Measurements from ENCODE around the gene WNT5B. TPM values are rescaled to one million over a fixed set of nuclear protein-coding genes. Genes with fewer than 3 reads are reported as not detected.

Gene WNT5B
- total RNA-seq, 1 donor from 2014 or later: 16.3 TPM

DNA sequence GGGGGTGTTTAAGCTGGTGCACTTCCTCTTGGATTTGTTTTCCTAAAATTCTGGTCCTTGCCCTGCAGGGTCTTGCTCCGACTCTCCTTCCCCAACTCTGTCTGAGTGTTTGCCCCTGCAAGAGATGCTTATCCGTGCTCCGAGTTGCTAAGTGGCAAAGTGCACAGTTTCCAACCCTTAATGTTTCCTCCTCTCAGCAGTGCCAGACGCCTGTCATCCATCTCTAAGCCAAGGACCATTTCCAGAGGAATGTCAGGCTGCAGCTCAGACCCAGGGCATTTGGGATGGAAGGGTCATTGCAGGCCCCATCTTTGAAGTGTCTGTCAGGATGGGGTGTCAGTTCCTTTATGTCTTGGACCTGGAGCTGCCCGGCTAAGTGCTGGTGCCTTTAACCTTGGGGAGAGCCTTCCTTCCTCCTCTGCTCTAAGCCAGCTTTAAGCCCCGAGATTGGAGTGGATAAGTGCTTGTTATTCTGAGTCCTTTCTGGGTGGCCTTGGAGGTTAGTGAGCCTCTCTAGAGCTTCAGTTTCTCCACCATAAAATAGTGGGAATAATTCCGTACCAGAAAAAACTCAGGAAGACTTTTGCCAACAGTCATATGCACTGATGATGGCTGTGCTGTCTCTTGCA is 15.0 kb downstream of the WNT5B start:
- H3K27me3 Mint-ChIP-seq (ENCODE audit: unreplicated experiment): peaks cover 5% of the 10 kb centered on the region
- peaks cover 24% of the 10 kb centered on the region for H3K4me1 Mint-ChIP-seq (ENCODE audit: low read depth, unreplicated experiment)
- H3K27ac Mint-ChIP-seq (ENCODE audit: unreplicated experiment): peak overlapping the region; percentile 37
- no peak overlapping the region for H3K4me3 Mint-ChIP-seq (ENCODE audit: unreplicated experiment)
- no peak for DNase-seq
- TF ChIP-seq, protein P1, sequence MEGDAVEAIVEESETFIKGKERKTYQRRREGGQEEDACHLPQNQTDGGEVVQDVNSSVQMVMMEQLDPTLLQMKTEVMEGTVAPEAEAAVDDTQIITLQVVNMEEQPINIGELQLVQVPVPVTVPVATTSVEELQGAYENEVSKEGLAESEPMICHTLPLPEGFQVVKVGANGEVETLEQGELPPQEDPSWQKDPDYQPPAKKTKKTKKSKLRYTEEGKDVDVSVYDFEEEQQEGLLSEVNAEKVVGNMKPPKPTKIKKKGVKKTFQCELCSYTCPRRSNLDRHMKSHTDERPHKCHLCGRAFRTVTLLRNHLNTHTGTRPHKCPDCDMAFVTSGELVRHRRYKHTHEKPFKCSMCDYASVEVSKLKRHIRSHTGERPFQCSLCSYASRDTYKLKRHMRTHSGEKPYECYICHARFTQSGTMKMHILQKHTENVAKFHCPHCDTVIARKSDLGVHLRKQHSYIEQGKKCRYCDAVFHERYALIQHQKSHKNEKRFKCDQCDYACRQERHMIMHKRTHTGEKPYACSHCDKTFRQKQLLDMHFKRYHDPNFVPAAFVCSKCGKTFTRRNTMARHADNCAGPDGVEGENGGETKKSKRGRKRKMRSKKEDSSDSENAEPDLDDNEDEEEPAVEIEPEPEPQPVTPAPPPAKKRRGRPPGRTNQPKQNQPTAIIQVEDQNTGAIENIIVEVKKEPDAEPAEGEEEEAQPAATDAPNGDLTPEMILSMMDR (IDR thresholded peaks at IDR 0.05; ENCODE audit: partially characterized antibody, unreplicated experiment): no peak
- peaks cover 18% of the 10 kb centered on the region for H3K36me3 Mint-ChIP-seq (ENCODE audit: unreplicated experiment)
- H3K9me3 Mint-ChIP-seq (ENCODE audit: unreplicated experiment): peaks cover 5% of the 10 kb centered on the region

DNA sequence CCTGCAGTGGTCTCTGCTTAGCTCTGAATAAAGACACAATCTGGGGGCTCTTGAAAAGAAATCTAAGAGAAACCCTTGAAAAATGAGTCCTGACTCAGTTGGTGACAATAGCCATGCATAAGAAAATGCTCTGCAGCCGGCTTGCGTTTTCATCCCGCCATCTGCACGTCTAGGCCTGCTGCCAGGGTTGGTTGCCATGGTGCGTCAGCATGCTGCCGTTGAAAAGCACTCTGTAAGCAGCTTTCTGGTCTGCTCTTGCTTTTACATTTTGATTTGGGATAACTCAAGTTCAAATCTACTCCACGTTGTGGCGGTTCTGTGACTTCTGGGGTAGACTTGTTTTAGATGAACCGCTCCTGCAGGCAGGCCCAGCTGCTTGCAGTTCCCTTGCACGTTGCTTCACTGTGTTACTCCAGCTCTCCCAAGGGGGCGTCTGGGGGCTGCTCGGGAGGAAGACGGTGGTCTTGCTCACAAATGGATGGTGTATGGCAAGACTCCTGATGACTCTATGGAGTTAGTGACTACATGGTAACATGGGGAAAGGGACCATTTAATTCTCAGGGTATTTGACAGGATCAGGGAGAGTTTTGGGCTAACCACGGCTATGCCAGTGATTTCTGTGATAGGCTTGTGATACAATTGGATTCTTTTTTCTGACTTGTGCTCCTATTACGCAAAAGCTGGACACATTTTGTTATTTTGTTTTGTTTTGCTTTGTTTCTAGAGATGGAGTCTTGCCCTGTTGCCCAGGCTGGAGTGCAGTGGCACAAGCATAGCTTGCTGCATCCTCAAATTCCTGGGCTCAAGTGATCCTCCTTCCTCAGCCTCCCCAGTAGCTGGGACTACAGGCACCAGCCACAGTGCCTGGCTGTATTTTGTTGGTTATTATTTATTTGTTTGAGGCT is 15.8 kb downstream of the WNT5B start:
- TF ChIP-seq, protein P1 (IDR thresholded peaks at IDR 0.05; ENCODE audit: partially characterized antibody, unreplicated experiment): no peak
- H3K27me3 Mint-ChIP-seq (ENCODE audit: unreplicated experiment): peaks cover 5% of the 10 kb centered on the region
- peak; percentile 51 for DNase-seq
- H3K9me3 Mint-ChIP-seq (ENCODE audit: unreplicated experiment): peaks cover 5% of the 10 kb centered on the region
- H3K27ac Mint-ChIP-seq (ENCODE audit: unreplicated experiment): peak overlapping the region; percentile 42
- peaks cover 18% of the 10 kb centered on the region for H3K36me3 Mint-ChIP-seq (ENCODE audit: unreplicated experiment)
- H3K4me1 Mint-ChIP-seq (ENCODE audit: low read depth, unreplicated experiment): peaks cover 24% of the 10 kb centered on the region
- peak overlapping the region; percentile 36 for H3K4me3 Mint-ChIP-seq (ENCODE audit: unreplicated experiment)

DNA sequence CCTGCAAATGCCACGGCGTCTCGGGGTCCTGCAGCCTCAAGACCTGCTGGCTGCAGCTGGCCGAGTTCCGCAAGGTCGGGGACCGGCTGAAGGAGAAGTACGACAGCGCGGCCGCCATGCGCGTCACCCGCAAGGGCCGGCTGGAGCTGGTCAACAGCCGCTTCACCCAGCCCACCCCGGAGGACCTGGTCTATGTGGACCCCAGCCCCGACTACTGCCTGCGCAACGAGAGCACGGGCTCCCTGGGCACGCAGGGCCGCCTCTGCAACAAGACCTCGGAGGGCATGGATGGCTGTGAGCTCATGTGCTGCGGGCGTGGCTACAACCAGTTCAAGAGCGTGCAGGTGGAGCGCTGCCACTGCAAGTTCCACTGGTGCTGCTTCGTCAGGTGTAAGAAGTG is 16.8 kb downstream of the WNT5B start:
- no peak overlapping the region for H3K27ac Mint-ChIP-seq (ENCODE audit: unreplicated experiment)
- peaks cover 14% of the 10 kb centered on the region for H3K36me3 Mint-ChIP-seq (ENCODE audit: unreplicated experiment)
- no peak for DNase-seq
- H3K4me3 Mint-ChIP-seq (ENCODE audit: unreplicated experiment): no peak overlapping the region
- H3K9me3 Mint-ChIP-seq (ENCODE audit: unreplicated experiment): peaks cover 5% of the 10 kb centered on the region
- TF ChIP-seq, protein P1 (IDR thresholded peaks at IDR 0.05; ENCODE audit: partially characterized antibody, unreplicated experiment): no peak
- H3K27me3 Mint-ChIP-seq (ENCODE audit: unreplicated experiment): peaks cover 5% of the 10 kb centered on the region
- peaks cover 21% of the 10 kb centered on the region for H3K4me1 Mint-ChIP-seq (ENCODE audit: low read depth, unreplicated experiment)

DNA sequence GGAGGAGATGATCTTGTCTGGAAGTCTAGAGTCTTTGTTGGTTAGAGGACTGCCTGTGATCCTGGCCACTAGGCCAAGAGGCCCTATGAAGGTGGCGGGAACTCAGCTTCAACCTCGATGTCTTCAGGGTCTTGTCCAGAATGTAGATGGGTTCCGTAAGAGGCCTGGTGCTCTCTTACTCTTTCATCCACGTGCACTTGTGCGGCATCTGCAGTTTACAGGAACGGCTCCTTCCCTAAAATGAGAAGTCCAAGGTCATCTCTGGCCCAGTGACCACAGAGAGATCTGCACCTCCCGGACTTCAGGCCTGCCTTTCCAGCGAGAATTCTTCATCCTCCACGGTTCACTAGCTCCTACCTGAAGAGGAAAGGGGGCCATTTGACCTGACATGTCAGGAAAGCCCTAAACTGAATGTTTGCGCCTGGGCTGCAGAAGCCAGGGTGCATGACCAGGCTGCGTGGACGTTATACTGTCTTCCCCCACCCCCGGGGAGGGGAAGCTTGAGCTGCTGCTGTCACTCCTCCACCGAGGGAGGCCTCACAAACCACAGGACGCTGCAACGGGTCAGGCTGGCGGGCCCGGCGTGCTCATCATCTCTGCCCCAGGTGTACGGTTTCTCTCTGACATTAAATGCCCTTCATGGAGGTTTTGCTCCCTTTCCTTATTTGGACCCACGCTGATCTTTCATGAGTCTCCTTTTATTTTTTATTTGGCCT is 17.7 kb downstream of the WNT5B start:
- no peak overlapping the region for H3K4me3 Mint-ChIP-seq (ENCODE audit: unreplicated experiment)
- H3K27ac Mint-ChIP-seq (ENCODE audit: unreplicated experiment): no peak overlapping the region
- TF ChIP-seq, protein P1 (IDR thresholded peaks at IDR 0.05; ENCODE audit: partially characterized antibody, unreplicated experiment): no peak
- peaks cover 2% of the 10 kb centered on the region for H3K9me3 Mint-ChIP-seq (ENCODE audit: unreplicated experiment)
- no peak for DNase-seq
- H3K36me3 Mint-ChIP-seq (ENCODE audit: unreplicated experiment): peaks cover 14% of the 10 kb centered on the region
- peaks cover 21% of the 10 kb centered on the region for H3K4me1 Mint-ChIP-seq (ENCODE audit: low read depth, unreplicated experiment)
- H3K27me3 Mint-ChIP-seq (ENCODE audit: unreplicated experiment): peaks cover 5% of the 10 kb centered on the region

Measured in glutamatergic neuron (in vitro differentiated cells).